IPS DF 6.9 (cell line): Measurements from ENCODE around the gene FOXP1.

Experiments
- DNase-seq: peaks from one replicate; pipeline ENCODE4 v3.0.0-alpha.2; 2013; ENCODE audit warnings: low read depth, low spot score
- H3K27ac ChIP-seq: one replicate; pipeline ENCODE4 v1.5.1; 2013; ENCODE audit warnings: low read length, control low read depth
- H3K27me3 ChIP-seq: 2 replicates; pipeline ENCODE4 v1.6.1; 2013; ENCODE audit warnings: mild to moderate bottlenecking, low read length; ENCODE audit not compliant: control insufficient read depth, insufficient read depth
- H3K36me3 ChIP-seq: 2 replicates; pipeline ENCODE4 v1.6.1; 2013; ENCODE audit warnings: low read length; ENCODE audit not compliant: control insufficient read depth, insufficient read depth
- H3K4me1 ChIP-seq: 2 replicates; pipeline ENCODE4 v1.6.1; 2013; ENCODE audit warnings: low read length; ENCODE audit not compliant: control insufficient read depth, insufficient read depth
- H3K4me3 ChIP-seq: 2 replicates; pipeline ENCODE4 v1.5.1; 2013; ENCODE audit warnings: mild to moderate bottlenecking, low read length
- H3K9me3 ChIP-seq: 2 replicates; pipeline ENCODE4 v1.6.1; 2013; ENCODE audit warnings: low read length, inconsistent platforms; ENCODE audit not compliant: control insufficient read depth, insufficient read depth
- WGBS: extraction: QIAGEN DNeasy Blood & Tissue Kit; methylation state at CpG from one replicate; pipeline ENCODE4 v1.1.7; 2013; ENCODE audit warnings: mixed read lengths, missing lambda C conversion rate; ENCODE audit not compliant: insufficient read length, insufficient coverage; 5-methylcytosine and 5-hydroxymethylcytosine counted together

Gene FOXP1

GRCh38 chr3:71006810-71007785, 576.4 kb downstream of the FOXP1 start:
- no peaks in the 10 kb centered on the region for H3K9me3 ChIP-seq
- DNase-seq = no peak
- H3K27ac ChIP-seq = no peak overlapping the region
- peaks cover 2% of the 10 kb centered on the region; the same call in 1 of the 2 replicates for H3K27me3 ChIP-seq
- no peak overlapping the region for H3K4me3 ChIP-seq
- no peaks in the 10 kb centered on the region for H3K36me3 ChIP-seq
- no peaks in the 10 kb centered on the region for H3K4me1 ChIP-seq
- no CpG with 5 or more reads among the region's 9 CpGs for WGBS

DNA sequence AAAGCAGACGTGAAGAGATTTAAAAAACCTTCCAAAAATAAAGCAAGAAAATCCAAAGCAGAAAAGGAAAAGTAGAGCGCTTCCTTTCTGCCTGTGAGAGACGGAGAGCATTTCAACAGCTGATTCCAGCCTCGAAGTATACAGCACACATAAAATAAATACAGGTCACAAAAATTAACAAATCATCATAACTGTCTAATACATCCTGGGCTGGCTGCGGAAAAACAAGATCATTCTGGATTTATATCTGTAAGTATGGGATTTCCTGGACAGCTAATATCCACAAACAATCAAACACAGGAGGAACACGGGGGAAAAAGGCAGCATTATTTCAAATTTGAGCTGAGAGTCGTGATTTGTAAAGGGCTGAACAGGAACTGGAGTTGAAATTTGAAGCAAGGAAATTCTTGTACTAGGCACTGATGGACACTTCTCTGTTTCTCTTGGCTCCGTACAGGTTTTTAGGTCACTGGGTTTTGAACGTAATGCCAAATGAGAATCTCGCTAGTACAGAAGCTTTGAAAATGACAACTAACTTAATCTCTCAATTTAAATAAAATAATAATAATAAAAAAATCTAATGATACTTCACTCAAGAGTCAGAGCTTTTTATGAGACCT, 577.7 kb downstream of the FOXP1 start:
- no CpG with 5 or more reads among the region's 10 CpGs for WGBS

GRCh38 chr3:71003511-71003910, 580.0 kb downstream of the FOXP1 start:
- Histone ChIP-seq H3K9me3 (no peaks in the 10 kb centered on the region), H3K36me3 (no peaks in the 10 kb centered on the region), H3K4me3 (no peak overlapping the region), H3K27me3 (no peaks in the 10 kb centered on the region), H3K4me1 (no peaks in the 10 kb centered on the region), H3K27ac (no peak overlapping the region)
- DNase-seq = no peak
- WGBS = 100% methylated on average over 3 of the region's 6 CpGs

More for the DNA sequence above, 577.7 kb downstream of the FOXP1 start:
- Histone ChIP-seq H3K36me3 (no peaks in the 10 kb centered on the region), H3K4me1 (no peaks in the 10 kb centered on the region), H3K4me3 (no peak overlapping the region), H3K27ac (no peak overlapping the region), H3K9me3 (no peaks in the 10 kb centered on the region), H3K27me3 (peaks cover 2% of the 10 kb centered on the region; the same call in 1 of the 2 replicates)
- no peak for DNase-seq

DNA sequence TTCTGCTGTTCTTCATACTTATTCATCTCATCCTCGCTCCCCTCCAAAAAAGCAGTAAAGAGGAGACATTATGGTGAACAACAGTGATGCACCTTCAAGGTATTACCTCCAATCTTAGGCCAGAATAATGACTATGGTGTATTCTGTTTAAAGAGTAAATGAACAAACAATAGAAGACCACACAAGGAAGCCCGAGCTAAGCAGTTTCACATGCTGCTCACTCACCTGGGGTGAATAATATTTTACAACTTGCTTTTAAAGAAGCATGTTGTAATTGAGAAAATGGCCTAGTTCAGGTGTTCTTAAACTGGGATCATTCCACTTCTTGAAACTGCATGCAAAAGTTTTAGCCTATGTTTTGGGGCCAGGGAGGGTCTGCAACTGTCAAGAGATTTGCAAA, 581.2 kb downstream of the FOXP1 start:
- Histone ChIP-seq H3K4me3 (no peak overlapping the region), H3K9me3 (no peaks in the 10 kb centered on the region), H3K27ac (no peak overlapping the region), H3K4me1 (no peaks in the 10 kb centered on the region), H3K27me3 (no peaks in the 10 kb centered on the region), H3K36me3 (no peaks in the 10 kb centered on the region)
- WGBS = no CpG with 5 or more reads among the region's 2 CpGs
- DNase-seq = no peak

DNA sequence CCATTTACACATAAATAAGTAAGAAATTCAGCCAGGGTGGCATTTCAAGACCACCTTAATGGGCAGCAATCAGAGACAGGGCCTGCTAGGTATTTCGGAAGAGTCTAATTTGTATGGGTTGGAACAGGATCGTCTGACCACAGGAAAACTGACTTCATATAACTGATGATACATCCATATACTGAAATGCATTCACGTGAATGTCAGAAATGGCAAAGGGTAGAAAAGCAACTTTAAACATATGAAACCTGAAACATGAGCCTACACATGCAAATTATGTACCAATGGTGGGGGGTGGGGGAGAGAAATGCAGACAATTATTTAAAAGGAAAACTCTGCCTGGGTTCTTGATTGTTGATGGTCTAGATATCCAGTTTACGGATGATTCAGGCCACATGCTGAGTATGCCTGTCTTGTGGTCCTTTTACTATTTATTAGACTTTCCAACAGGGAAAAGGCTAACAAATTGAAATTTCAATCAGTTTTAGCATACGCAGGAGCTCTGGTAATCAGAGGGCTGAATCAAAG, 582.2 kb downstream of the FOXP1 start:
- Histone ChIP-seq H3K9me3 (no peaks in the 10 kb centered on the region), H3K4me3 (no peak overlapping the region), H3K4me1 (no peaks in the 10 kb centered on the region), H3K27me3 (no peaks in the 10 kb centered on the region), H3K27ac (no peak overlapping the region), H3K36me3 (no peaks in the 10 kb centered on the region)
- DNase-seq = no peak
- WGBS = no CpG with 5 or more reads among the region's 5 CpGs

DNA sequence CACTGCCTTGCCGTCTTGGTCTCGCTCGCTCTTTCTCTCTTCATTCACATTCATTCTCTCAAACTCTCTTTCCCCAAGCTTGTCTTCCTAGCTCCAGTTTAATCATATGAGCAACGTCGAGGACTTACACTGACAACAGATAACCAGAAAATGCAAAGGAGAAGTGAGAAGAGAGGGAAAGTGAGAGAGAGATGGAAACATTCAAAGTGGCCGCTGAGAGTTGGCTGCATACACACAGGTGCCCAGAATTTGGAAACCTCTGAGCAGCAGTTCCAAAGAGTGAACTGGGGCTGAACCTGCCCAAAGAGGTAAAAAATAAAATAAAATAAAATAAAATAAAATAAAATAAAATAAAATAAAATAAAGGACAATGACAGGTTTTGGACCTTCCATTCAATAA, 583.0 kb downstream of the FOXP1 start:
- Histone ChIP-seq H3K4me3 (no peak overlapping the region), H3K36me3 (no peaks in the 10 kb centered on the region), H3K4me1 (no peaks in the 10 kb centered on the region), H3K27ac (no peak overlapping the region), H3K9me3 (no peaks in the 10 kb centered on the region), H3K27me3 (no peaks in the 10 kb centered on the region)
- no peak for DNase-seq
- no CpG with 5 or more reads among the region's 6 CpGs for WGBS

DNA sequence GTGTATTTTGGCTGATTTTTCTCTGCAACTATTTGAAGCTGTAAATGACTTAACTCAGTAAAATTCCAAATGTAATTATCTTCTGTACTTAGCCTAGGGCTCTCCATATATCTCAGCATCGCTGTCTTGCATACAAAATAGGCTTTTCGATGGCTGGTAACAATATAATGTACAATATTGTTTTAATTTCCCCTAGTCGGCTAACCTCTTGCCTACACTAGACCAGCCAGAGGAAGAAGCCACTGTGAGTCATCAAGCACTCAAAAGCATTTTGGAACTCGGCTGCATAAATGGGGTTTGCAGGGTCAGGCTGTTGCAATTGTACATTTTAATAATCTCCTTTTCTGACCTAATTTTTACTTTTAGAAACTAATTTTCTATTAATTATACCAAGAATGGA, 583.8 kb downstream of the FOXP1 start:
- no peak overlapping the region for H3K4me3 ChIP-seq
- H3K9me3 ChIP-seq = no peaks in the 10 kb centered on the region
- H3K27ac ChIP-seq = no peak overlapping the region
- H3K4me1 ChIP-seq = no peaks in the 10 kb centered on the region
- DNase-seq = no peak
- no peaks in the 10 kb centered on the region for H3K27me3 ChIP-seq
- WGBS = no CpG with 5 or more reads among the region's 4 CpGs
- no peaks in the 10 kb centered on the region for H3K36me3 ChIP-seq

DNA sequence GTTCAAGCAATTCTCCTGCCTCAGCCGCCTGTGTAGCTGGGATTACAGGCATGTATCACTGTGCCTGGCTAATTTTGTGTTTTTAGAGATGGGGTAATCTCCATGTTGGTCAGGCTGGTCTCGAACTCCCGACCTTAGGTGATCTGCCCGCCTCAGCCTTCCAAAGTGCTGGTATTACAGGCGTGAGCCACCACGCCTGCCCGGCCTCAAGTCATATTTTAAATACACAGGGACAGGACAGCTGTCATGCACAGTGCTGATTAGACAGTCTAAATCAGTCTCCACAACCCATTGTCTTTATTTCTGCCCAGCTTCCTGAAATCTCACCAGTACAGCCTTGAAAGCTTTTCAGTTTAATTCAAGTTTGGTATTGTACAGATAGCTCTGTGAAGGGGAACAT, 587.4 kb downstream of the FOXP1 start:
- H3K27ac ChIP-seq = no peak overlapping the region
- DNase-seq = no peak
- no CpG with 5 or more reads among the region's 7 CpGs for WGBS
- H3K4me3 ChIP-seq = no peak overlapping the region
- no peaks in the 10 kb centered on the region for H3K9me3 ChIP-seq
- no peaks in the 10 kb centered on the region for H3K4me1 ChIP-seq
- H3K36me3 ChIP-seq = no peaks in the 10 kb centered on the region
- H3K27me3 ChIP-seq = no peaks in the 10 kb centered on the region

DNA sequence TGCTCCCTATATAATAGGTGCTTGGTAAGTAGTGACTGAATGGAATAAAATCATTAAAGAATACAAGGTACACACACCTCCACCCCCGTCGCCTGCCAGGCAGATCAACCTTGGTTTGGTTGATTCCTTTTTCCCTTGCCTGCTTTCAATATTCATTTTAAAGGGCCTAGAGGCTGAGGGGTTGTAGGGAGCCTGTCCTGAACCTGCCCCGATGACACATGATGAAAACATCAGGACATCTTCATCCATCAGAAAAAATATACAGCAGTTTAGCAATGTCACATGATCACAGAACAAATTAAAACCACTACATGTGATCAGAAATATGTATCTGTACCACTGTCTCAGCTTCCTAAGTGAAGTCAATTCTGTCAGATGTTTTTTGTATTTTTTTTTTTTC, 588.9 kb downstream of the FOXP1 start:
- DNase-seq = no peak
- H3K4me1 ChIP-seq = no peaks in the 10 kb centered on the region
- H3K9me3 ChIP-seq = no peaks in the 10 kb centered on the region
- H3K4me3 ChIP-seq = no peak overlapping the region
- no peaks in the 10 kb centered on the region for H3K36me3 ChIP-seq
- no peaks in the 10 kb centered on the region for H3K27me3 ChIP-seq
- WGBS = no CpG with 5 or more reads among the region's 3 CpGs
- H3K27ac ChIP-seq = no peak overlapping the region

GRCh38 chr3:70992562-70993204, 590.8 kb downstream of the FOXP1 start:
- no peak for DNase-seq
- H3K36me3 ChIP-seq = no peaks in the 10 kb centered on the region
- WGBS = no CpG with 5 or more reads among the region's 11 CpGs

More at GRCh38 chr3:70992562-70993204, 590.8 kb downstream of the FOXP1 start:
- Histone ChIP-seq H3K9me3 (no peaks in the 10 kb centered on the region), H3K4me3 (no peak overlapping the region), H3K4me1 (no peaks in the 10 kb centered on the region), H3K27ac (no peak overlapping the region), H3K27me3 (no peaks in the 10 kb centered on the region)
